Stimulated activated CD8-positive, alpha-beta memory T cell treated with anti-CD3 and anti-CD28 coated beads, Interleukin-12 subunit alpha, Interleukin-12 subunit beta, amount 100 ng/mL, for 4 hours (primary cell): ENCODE data around the gene VPS13D.

Experiments used
- DNase-seq: peaks from one replicate; pipeline ENCODE4 v3.0.0-alpha.2; 2020; ENCODE audit warnings: low read depth

The VPS13D gene

DNA sequence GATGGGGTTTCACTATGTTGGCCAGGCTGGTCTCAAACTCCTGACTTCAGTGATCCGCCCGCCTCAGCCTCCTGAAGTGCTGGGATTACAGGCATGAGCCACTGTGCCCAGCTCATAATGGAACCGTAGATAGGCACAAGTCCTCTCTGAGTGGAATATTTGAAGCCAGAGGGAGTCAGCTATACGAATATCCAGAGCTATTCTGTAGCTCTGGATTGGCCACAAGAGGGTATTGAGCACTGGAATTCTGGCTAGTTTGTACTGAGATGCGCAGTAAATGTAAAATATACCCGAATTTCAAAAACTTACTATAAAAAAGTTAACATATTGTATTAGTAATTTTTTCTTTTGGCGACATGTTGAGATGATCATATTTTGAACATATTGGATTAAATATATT is 851 bp upstream of the VPS13D start:
- DNase-seq, result no peak

GRCh38 chr1:12229386-12229834 is 420 bp upstream of the VPS13D start:
- DNase-seq, result no peak

DNA sequence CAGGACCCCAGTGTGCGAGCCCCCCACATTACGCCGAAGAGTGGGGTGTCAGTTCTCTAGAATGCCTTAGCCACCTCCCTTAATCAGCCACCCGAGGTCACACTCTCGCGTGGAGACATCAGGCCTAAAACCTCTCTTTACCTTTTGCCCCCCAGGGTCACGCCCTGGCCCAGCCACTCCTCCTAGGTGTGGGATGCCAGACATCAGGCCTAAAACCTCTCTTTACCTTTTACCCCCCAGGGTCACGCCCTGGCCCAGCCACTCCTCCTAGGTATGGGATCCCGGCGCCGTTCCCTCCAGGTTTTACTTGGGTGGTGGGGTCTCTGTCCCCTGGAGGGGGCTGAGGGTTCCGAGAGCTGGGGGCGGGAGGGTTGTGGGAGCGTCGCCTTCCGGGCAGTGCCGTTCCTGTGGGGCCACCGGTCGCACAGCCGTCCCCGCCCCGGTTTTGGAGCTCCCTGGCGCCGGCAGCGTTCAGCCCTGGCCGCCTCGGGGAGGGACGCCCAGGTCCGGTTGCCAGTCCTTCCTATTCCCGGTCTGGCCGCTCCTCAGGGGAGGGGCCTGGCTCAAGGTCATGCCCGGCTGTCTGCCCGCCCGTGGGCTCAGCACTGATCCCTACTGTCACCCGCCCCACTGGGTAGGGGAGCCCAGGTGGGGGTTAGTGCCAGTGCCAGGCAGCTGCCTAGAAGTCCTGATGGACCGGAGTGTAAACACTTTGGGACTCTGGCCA is 882 bp downstream of the VPS13D start:
- DNase-seq, result no peak

DNA sequence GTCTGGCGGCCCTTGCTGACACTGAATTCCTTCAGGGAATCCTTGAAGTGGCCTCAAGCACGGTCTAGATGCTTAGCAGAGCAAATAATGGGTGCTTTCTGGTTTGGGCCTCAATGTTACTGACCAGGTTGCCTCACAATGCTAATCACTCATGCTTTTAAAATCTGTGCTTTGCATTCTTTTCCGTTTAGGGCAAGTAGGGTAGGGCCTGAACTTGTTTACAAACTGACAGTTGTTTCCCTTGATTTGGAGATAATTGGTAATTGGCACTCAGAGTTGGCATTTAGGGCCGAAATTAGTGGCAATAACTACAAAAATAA is 1.4 kb downstream of the VPS13D start:
- no peak for DNase-seq

- no peak for DNase-seq
Measured at GRCh38 chr1:12232221-12232620, 2.4 kb downstream of the VPS13D start.

GRCh38 chr1:12244078-12244477 is 14.2 kb downstream of the VPS13D start:
- DNase-seq, result no peak

- no peak for DNase-seq
Measured at GRCh38 chr1:12244585-12244984, 14.8 kb downstream of the VPS13D start.

- DNase-seq, result no peak
Measured at GRCh38 chr1:12245116-12245515, 15.3 kb downstream of the VPS13D start.

- no peak for DNase-seq
Measured at GRCh38 chr1:12245733-12246132, 15.9 kb downstream of the VPS13D start.

GRCh38 chr1:12246584-12246983 is 16.8 kb downstream of the VPS13D start:
- DNase-seq, result no peak

GRCh38 chr1:12249181-12249580 is 19.4 kb downstream of the VPS13D start:
- no peak for DNase-seq

- no peak for DNase-seq
Measured at GRCh38 chr1:12249748-12250147, 19.9 kb downstream of the VPS13D start.

DNA sequence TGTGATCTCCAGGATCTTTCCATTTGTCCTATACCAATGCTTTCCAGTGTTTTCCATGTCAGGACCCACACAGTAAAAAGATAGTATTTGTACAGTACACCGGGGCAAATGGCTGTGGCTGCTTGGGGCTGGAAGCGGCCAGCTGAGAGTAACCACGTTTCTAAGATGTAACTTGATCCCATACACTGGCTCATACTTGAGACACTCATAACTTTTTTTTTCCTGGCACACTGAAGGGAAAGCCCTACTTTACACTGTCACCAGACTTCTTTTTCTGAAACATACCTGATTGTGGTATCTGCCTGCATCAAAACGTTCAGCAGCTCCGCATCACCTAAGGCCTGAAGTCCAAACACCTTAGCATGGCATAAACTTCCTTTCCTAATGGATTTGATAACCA is 21.6 kb downstream of the VPS13D start:
- DNase-seq, result no peak

GRCh38 chr1:12255913-12256312 is 26.1 kb downstream of the VPS13D start:
- no peak for DNase-seq

DNA sequence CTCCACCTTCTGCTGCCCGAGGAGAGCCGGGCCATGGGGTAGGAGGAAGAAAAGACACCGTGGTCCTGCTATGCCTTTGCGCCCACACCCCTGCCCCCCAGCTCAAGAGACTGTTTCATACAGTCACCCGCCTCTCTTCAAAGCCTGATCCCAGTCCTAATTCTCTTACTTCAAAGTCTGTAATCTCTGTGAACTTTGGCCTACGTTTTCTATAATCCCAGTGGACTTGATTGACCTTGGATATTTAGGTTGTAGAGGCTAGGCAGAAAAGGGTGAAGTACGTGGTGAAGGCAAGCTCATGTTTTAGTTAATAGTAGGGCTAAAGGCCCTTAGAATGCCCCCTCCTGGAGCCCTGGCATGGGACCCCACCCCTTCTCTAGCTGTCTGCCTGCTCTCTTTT is 28.4 kb downstream of the VPS13D start:
- DNase-seq, result no peak

DNA sequence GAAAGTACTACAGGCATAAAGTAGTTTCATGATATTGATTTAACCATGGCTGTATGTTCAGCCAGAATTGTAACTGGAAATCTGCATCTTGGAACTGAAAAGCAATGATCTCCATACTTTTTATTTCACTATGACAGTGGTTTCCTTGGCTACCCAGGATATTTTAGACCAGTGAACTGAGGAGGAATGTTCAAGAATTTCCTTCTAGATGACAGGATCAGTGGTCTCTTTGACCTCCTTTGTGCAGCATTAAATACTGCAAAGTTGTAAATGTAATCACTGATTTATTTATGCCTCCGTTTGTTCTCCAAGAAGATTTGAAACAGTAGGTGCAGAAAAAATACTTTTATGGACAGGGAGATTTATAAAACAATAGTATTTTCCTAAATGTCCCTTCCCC is 39.5 kb downstream of the VPS13D start:
- DNase-seq, result no peak

DNA sequence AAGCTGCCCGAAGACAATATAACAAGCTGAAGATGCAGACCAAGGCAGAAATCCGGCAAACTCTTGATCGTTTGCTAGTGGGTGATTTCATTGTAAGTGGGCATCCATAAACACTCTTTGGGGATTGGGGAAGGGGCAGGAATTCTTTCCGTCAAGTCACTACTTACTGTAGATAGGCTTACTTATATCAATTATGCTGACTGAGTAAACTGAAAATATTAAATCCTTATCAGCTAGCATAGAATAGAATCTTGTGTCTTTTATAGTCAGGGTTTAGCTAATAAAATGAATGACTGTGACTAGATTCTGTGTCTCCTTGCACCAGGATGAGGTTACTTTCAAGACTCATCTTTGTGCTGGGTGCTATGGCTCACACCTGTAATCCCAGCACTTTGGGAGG is 41.2 kb downstream of the VPS13D start:
- DNase-seq, result no peak

DNA sequence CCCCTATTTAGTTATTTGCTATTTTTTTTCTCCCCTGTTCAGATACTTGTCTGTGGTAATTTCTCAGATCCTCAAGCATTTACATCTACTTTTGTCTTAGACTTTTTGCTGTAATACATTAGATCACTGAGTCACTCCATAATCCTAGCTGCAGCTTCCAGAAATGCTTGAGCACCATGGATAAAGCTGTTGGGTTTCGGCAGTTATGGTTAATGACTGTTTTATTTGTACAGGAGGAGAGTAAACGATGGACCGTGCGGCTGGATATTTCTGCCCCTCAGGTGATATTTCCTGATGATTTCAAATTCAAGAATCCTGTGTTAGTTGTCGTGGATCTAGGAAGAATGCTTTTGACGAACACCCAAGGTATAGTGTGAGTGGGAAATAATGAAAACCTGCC is 42.9 kb downstream of the VPS13D start:
- no peak for DNase-seq

DNA sequence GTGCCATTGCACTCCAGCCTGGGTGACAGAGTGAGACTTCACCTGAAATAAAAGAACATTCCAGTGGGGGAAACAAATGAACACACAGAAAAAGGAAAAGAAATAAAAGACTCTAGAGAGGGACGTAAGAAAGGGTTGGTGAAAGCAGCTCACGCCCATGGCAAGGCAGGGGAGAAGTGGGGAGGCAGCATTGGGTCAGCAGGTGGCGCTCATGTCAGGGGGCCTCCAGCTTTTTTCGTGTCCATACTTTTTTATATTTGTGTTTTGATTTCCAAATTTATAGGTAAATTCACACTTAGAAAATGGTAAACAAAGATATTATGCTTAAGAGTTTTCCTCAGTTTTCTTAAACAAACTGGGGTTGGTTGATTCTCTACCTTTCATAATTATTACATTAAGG is 45.5 kb downstream of the VPS13D start:
- no peak for DNase-seq

- DNase-seq, result no peak
Measured at GRCh38 chr1:12276225-12276624, 46.4 kb downstream of the VPS13D start.

- DNase-seq, result no peak
Measured at GRCh38 chr1:12279003-12279402, 49.2 kb downstream of the VPS13D start.

DNA sequence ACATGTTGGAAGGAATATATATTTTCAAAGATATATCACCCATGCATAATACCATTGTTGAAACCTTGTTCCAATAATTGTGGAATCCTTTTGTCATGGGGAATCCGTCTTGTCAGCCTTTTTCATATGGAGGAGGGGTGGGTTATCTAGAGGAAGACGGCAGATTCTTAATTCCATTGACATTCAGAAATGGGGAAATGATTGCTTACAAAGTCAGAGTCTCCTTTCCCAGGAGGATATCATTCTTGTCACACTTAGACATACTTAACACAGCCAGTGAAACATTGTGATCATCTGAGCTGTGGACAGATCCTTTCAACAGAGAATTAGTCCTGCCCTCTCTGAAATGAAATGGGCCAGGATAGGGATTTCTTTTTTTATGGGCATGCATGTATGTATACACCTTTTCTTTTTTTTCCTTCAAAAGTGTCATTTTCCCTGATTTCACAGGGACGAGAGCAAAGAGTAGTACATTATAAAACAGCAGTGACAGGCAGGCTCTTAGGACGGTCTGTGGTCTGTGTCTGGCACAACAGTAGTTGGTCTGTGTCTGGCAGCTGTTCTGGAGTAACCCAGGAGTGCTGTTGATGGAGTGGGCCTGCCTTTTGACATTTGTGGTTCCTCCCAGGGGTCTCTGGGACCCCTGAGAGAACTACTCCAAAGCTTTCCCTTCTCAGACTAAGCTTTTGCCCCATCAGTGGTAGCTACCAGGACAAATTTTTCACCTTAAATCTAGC is 50.1 kb downstream of the VPS13D start:
- DNase-seq, result no peak

DNA sequence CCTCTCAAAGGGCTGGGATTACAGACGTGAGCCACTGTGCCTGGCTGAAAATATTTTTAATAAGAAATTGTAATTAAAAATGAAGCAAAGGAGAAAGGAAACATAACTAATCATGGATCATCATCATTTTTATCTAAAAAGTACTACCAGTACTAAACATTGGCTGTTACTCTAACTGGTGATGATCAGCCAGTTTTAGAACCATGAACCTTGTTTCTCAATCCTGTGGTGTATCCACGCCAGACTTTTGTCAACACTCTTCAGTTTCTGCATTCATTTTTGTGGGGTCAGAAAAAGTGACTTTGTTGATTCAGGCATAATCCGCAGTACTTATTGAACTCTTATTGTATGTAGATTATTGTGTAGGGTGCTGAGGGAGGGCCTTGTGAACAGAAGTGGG is 52.3 kb downstream of the VPS13D start:
- DNase-seq, result no peak

GRCh38 chr1:12284486-12284885 is 54.7 kb downstream of the VPS13D start:
- no peak for DNase-seq
